ENCODE measurements around the gene COMMD4. TPM values are rescaled to one million over a fixed set of nuclear protein-coding genes. Genes with fewer than 3 reads are reported as not detected.
"Not testable (repeated sequence)": the region's sequence is repeated elsewhere in the genome, so short reads cannot be mapped to it uniquely, and the experiment has no call there.

COMMD4 gene
- total RNA-seq, 2 donors from 2014 or later = 153 to 156 TPM

- H3K4me3 Mint-ChIP-seq = peak overlapping the region; percentile 82
- WGBS, 2 experiments (ENCODE audit: insufficient coverage in 1 of 2, insufficient read length in 1 of 2) = 1 to 2% methylated on average over 21 to 65 of the region's 65 CpGs
- no peaks in the 10 kb centered on the region for H3K4me1 ChIP-seq (ENCODE audit: control insufficient read depth, insufficient read depth, low read length)
- TF ChIP-seq CTCF (conservative IDR thresholded peaks at IDR 0.05) = no peak
- H3K4me1 Mint-ChIP-seq = peaks cover 2% of the 10 kb centered on the region
- peaks cover 12% of the 10 kb centered on the region for H3K27me3 ChIP-seq (ENCODE audit: control insufficient read depth, insufficient read depth, low read length, poor library complexity, severe bottlenecking)
- H3K9ac ChIP-seq (ENCODE audit: extremely low read depth, low read length, poor library complexity, severe bottlenecking) = peak overlapping the region; percentile 68
- H3K36me3 Mint-ChIP-seq (ENCODE audit: low read depth) = no peaks in the 10 kb centered on the region
- H3K27ac Mint-ChIP-seq = no peak overlapping the region
- DNase-seq = peak; percentile 85
- no peaks in the 10 kb centered on the region for H3K36me3 ChIP-seq (ENCODE audit: control insufficient read depth, insufficient read depth, low read length)
- H3K27me3 Mint-ChIP-seq (ENCODE audit: insufficient read depth) = peaks cover 40% of the 10 kb centered on the region
- no peaks in the 10 kb centered on the region for H3K9me3 ChIP-seq (ENCODE audit: control insufficient read depth, low read length)
- H3K27ac ChIP-seq (ENCODE audit: low read depth, low read length) = no peak overlapping the region
- H3K4me3 ChIP-seq (ENCODE audit: low read length) = peak overlapping the region; percentile 87
- H3K9me3 Mint-ChIP-seq = no peaks in the 10 kb centered on the region
These were observed 11.6 kb downstream of the COMMD4 start for GRCh38 chr15:75347222-75348033.

GRCh38 chr15:75348034-75348561 lies 12.2 kb downstream of the COMMD4 start:
- no peak overlapping the region for H3K27ac ChIP-seq (ENCODE audit: low read depth, low read length)
- H3K4me3 ChIP-seq (ENCODE audit: low read length) = peak overlapping the region; percentile 87
- H3K9me3 ChIP-seq (ENCODE audit: control insufficient read depth, low read length) = no peaks in the 10 kb centered on the region
- TF ChIP-seq CTCF (conservative IDR thresholded peaks at IDR 0.05) = no peak
- no peak for DNase-seq
- peak overlapping the region; percentile 68 for H3K9ac ChIP-seq (ENCODE audit: extremely low read depth, low read length, poor library complexity, severe bottlenecking)
- peaks cover 12% of the 10 kb centered on the region for H3K27me3 ChIP-seq (ENCODE audit: control insufficient read depth, insufficient read depth, low read length, poor library complexity, severe bottlenecking)
- no peaks in the 10 kb centered on the region for H3K9me3 Mint-ChIP-seq
- H3K36me3 ChIP-seq (ENCODE audit: control insufficient read depth, insufficient read depth, low read length) = no peaks in the 10 kb centered on the region
- peak overlapping the region; percentile 82 for H3K4me3 Mint-ChIP-seq
- H3K4me1 ChIP-seq (ENCODE audit: control insufficient read depth, insufficient read depth, low read length) = no peaks in the 10 kb centered on the region
- no peak overlapping the region for H3K27ac Mint-ChIP-seq
- H3K4me1 Mint-ChIP-seq = peaks cover 2% of the 10 kb centered on the region
- WGBS, 2 experiments (ENCODE audit: insufficient coverage in 1 of 2, insufficient read length in 1 of 2) = 0 to 1% methylated on average over 8 to 44 of the region's 45 CpGs
- H3K27me3 Mint-ChIP-seq (ENCODE audit: insufficient read depth) = peaks cover 40% of the 10 kb centered on the region
- H3K36me3 Mint-ChIP-seq (ENCODE audit: low read depth) = no peaks in the 10 kb centered on the region

GRCh38 chr15:75348562-75349350 lies 12.9 kb downstream of the COMMD4 start:
- peak; percentile 74 for DNase-seq
- no peak for TF ChIP-seq CTCF (conservative IDR thresholded peaks at IDR 0.05)
- H3K4me1 Mint-ChIP-seq = peaks cover 2% of the 10 kb centered on the region
- no peaks in the 10 kb centered on the region for H3K36me3 Mint-ChIP-seq (ENCODE audit: low read depth)
- H3K27ac Mint-ChIP-seq = no peak overlapping the region
- H3K4me3 ChIP-seq (ENCODE audit: low read length) = peak overlapping the region; percentile 87
- no peaks in the 10 kb centered on the region for H3K9me3 Mint-ChIP-seq
- H3K27me3 Mint-ChIP-seq (ENCODE audit: insufficient read depth) = peaks cover 40% of the 10 kb centered on the region
- peak overlapping the region; percentile 23 for H3K9ac ChIP-seq (ENCODE audit: extremely low read depth, low read length, poor library complexity, severe bottlenecking)
- H3K9me3 ChIP-seq (ENCODE audit: control insufficient read depth, low read length) = no peaks in the 10 kb centered on the region
- WGBS, 2 experiments (ENCODE audit: insufficient coverage in 1 of 2, insufficient read length in 1 of 2) = 54 to 63% methylated on average over 30 to 46 of the region's 46 CpGs
- no peaks in the 10 kb centered on the region for H3K4me1 ChIP-seq (ENCODE audit: control insufficient read depth, insufficient read depth, low read length)
- no peak overlapping the region for H3K27ac ChIP-seq (ENCODE audit: low read depth, low read length)
- peaks cover 12% of the 10 kb centered on the region for H3K27me3 ChIP-seq (ENCODE audit: control insufficient read depth, insufficient read depth, low read length, poor library complexity, severe bottlenecking)
- H3K4me3 Mint-ChIP-seq = peak overlapping the region; percentile 82
- no peaks in the 10 kb centered on the region for H3K36me3 ChIP-seq (ENCODE audit: control insufficient read depth, insufficient read depth, low read length)

GRCh38 chr15:75349351-75349669 lies 13.4 kb downstream of the COMMD4 start:
- WGBS, 2 experiments (ENCODE audit: insufficient coverage in 1 of 2, insufficient read length in 1 of 2) = 94 to 99% methylated on average over 8 of the region's 8 CpGs
- peaks cover 12% of the 10 kb centered on the region for H3K27me3 ChIP-seq (ENCODE audit: control insufficient read depth, insufficient read depth, low read length, poor library complexity, severe bottlenecking)

More at GRCh38 chr15:75349351-75349669, 13.4 kb downstream of the COMMD4 start:
- H3K4me1 Mint-ChIP-seq; H3K9me3 ChIP-seq (ENCODE audit: control insufficient read depth, low read length); H3K4me3 ChIP-seq (ENCODE audit: low read length); DNase-seq; H3K27ac ChIP-seq (ENCODE audit: low read depth, low read length); H3K27ac Mint-ChIP-seq; H3K9ac ChIP-seq (ENCODE audit: extremely low read depth, low read length, poor library complexity, severe bottlenecking); H3K36me3 Mint-ChIP-seq (ENCODE audit: low read depth); H3K36me3 ChIP-seq (ENCODE audit: control insufficient read depth, insufficient read depth, low read length); H3K4me3 Mint-ChIP-seq; H3K9me3 Mint-ChIP-seq; H3K4me1 ChIP-seq (ENCODE audit: control insufficient read depth, insufficient read depth, low read length): not testable (repeated sequence)
- peaks cover 40% of the 10 kb centered on the region for H3K27me3 Mint-ChIP-seq (ENCODE audit: insufficient read depth)
